GM18861 (cell line): ENCODE results near the gene RALGPS1.
"Not testable (repeated sequence)": the region's sequence is repeated elsewhere in the genome, so short reads cannot be mapped to it uniquely, and the experiment has no call there.

Experiments used
- ATAC-seq: cut with Tn5 transposase; IDR thresholded peaks from one replicate; pipeline ENCODE4 v1.9.1; 2021; ENCODE audit not compliant: unreplicated experiment

Gene RALGPS1

GRCh38 chr9:127168756-127169574 lies 254.4 kb downstream of the RALGPS1 start:
- ATAC-seq, result no peak

- ATAC-seq, result no peak
These were observed 254.9 kb downstream of the RALGPS1 start for GRCh38 chr9:127169575-127169883.

DNA sequence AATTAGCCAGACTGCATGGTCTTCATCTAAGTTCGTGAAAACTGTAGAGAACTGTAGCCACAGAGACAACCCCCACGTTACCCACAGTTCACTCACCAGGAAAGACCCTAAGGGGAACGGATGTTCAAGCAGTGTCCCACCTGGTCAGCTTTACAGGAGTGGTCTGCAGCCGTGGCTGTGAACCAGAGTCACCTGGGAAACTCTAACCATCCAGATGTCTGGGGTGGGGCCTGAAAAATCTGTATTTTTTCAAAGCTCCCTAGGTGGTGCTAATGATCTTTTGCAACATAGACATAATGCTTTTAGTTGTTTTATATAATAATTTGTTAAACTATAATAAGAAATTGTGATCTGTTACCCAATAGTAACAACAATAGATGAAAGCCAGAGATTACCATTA lies 255.5 kb downstream of the RALGPS1 start:
- ATAC-seq, result no peak

- ATAC-seq, result no peak
These were observed 256.1 kb downstream of the RALGPS1 start for GRCh38 chr9:127170652-127171051.

- not testable (repeated sequence) for ATAC-seq
These were observed 256.8 kb downstream of the RALGPS1 start for GRCh38 chr9:127171348-127171747.

- ATAC-seq, result no peak
These were observed 257.6 kb downstream of the RALGPS1 start for GRCh38 chr9:127172066-127172707.

DNA sequence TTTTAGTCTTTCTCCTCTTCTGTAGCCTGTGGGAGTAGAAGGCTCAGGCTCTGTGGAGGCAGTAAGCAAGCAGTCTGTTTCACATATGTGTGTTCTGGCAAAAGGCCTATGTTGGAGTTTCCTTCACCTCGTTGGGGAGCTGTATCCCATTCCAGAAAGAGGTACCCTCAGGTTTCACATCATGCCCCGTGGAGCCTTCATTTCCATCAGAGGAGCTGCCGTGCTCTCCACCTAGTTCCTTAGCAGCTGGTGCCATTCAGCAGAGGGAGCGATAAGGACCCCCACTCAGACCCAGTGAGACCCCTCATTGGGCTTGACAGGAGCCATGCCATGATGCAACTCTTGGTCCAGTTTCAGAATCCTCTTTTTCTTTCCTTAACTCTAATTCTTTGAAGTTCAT lies 258.5 kb downstream of the RALGPS1 start:
- ATAC-seq, result no peak

DNA sequence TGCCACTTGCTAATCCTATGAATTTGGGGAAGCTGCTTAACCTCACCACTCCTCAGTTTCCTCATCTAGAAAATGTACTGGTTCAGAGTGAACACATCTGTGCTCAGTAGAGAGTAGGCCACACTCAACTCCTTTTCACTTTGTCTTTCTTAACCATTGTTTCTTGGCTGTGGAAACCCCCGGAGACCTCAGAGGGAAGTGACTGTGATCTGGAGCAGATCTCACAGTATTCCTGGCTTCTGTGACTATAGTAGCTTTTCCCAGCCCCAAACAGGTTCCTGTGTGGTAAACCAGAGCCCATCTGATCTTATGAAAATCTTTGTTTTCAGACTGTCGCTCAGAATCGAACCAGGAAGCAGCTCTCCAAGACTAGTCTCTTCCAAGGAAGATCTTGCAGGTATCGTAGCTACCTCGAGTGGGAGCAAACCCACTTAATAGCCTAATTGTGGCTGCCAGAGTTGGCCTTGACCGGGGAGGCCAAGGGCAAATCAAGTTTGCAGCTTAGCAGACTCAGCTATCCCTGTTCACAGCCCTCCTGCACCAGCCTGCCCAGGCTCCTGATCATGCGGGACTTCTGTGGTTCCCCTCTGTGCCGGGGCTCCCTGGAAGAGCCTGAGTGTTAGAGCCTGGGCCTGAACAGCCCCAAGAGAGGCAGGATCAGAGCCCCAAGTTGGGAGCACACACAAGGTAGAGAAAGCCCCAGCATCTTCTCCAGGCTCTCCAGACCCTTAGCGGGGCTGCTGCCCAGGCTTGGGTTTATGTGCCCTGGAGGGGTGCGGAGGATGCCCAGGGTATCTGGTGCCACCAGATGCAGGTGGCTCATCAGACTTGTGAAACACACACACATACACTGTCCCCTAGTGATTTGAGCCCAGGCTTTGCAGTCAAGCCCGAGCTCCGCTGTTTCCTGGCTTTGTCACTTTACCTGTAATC lies 260.1 kb downstream of the RALGPS1 start:
- no peak for ATAC-seq

DNA sequence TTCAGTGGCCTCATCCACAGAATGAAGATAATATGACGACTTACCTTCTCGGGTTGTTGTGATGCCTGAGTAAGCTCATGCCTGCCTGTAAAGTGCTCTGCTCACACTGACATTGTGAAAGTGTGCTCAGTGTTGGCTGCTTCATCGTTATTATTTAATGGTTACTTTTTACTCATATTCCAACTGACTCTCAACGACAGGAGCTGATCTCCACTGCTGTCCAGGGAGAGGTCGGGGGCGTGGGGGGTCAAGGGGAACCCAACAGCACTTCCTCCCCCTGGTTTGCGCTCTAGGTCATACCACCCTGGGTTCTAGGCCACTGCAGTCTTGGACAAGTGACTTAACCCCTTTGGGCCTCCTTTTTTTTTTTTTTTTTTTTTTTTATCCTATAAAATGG lies 260.7 kb downstream of the RALGPS1 start:
- ATAC-seq, result no peak

DNA sequence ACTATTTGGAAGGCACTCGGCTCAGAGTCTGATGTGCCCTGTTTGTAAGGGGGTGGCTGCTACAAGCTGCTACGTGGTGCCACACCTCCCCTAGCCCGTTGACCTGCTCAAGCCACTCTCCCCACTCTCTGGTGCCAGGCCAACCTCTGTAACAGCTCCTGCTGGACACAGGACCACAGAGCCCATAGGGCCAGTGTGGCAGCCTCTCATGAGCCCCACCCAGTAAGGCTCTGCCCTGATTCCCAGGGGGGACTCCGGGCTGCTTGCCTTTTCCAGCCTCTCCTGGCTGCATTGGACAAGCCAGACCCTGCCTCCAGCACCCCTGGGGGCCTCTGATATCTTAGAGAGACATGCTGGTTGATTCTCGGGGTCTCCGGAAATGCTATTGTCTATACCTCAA lies 261.2 kb downstream of the RALGPS1 start:
- ATAC-seq, result no peak

GRCh38 chr9:127176631-127177030 lies 262.0 kb downstream of the RALGPS1 start:
- ATAC-seq, result no peak

DNA sequence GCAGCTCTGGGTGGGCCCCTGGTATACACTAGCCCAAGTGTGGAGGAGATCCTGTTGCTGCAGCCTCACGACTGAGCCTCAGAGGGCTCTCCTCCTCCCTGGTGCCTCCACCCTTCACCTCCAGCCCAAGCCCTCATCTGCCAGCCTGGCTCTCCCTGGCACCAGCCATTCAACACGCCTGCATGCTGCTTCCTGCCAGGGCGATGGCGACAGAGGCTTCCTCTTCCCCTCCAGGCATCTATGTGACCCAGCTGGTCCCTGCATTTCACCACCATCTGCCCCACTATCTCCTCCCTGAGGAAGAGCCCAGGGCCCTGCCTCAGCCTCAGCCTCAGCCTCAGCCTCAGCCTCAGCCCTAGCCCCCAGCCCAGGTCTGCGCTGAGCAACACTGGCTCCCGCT lies 262.6 kb downstream of the RALGPS1 start:
- no peak for ATAC-seq

DNA sequence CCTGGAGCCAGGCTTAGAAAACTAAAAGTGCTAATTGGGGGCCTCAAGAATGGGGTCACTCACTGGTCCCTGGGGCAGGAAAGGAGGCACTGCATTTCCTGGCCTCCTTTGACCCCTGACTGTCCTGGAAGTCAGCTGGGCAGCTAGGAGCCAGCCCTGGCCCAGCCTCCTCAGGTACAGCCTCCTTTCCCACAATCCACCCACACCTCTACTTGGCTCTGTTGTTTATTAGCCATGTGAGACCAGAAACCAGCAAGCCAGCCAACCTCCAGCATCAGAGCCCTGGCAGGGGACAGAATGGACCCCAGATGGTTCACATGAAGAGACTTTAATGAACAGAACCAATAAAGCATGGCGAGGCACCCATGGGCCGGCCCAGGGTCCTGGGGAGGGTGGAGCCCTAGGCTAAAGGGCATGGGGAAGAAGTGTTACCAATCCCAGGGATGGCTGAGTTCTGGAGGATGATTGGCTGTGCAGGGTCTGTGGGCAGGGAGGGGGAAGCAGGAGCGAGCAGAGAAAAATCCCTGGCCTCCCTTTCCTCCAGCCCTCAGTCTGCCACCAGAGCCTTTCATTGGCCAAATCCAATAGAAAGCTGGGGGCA lies 263.2 kb downstream of the RALGPS1 start:
- no peak for ATAC-seq

DNA sequence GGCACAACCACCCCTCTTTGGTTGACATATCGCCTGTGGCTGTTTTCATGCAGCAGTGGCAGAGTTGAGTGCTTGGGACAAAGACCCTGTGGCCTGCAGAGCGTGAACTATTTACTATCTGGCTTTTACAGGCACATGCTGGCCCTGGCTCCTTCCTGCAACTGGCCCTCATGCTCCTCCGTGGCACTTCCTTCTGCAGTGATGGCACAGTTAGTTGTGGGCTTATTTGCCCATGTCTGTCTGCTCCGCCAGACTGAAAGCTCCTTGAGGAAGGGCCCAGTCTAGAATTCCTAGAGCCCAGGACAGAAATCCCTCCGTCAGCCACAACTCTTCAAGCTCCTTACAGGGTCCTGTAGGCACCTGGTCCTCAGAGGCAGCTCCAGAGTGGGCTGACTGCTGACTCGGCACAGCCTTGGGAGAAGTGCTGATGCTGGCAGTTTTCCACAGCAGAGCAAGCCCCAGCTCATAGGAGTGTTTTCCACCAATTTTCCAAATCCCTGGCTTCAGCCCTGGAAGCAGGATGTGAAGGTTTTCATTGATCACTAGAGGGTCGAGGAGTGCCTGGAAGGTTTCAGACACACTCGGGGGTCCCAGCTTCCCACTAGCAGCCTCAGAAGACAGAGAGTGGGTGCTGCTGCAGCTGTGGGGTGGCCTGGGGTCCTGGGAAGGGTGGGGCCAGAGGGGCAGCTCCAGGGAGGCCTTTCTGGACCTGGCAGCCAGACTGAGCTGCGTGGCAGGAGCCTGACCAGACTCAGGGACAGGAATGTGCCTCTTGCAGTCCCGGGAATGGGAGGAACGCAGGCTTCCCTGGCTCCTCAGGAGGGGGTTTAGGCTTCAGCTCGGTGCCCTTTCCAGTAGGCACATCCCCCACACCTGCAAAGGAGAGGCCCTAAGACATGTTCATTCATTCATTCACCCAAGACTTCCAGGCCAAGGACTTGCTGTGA lies 264.4 kb downstream of the RALGPS1 start:
- no peak for ATAC-seq

DNA sequence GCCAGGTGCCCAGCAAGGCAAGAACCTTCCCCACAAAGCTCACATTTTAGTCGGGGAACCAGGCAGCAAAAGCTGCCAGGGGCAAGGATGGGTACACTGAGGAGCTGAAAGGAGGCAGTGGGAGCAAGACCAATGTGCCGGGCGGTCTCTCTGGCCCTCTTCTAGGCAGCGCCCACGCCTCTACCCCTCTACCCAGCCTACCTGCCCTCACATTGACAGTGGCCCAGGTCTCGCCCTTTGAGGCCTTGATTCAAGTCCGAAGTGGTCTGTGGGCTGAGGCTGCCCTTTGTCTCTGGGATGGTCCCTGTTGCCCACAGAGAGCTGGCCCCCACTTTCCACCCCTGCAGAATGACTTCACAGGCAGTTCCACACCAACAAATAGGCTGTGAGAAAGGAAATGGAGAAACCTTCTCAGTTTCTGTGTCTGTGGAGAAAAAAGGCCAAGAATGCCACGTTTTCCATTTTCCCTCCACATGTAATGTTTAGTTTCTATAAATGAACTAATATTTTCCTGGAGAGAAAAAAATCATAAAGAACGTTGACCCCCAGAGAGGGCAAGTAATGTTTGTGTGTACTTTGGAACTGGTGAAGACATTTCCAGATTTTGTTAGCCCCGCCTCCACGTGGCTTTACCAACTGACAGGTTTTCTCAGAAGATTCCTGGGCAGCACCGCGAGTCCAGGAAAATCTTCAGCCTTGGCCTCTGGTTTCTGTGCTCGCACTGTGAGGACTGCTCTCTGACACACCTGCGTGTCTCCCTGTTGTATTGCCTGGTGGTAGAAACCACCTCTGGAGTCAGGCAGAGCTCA lies 265.3 kb downstream of the RALGPS1 start:
- ATAC-seq, result no peak

DNA sequence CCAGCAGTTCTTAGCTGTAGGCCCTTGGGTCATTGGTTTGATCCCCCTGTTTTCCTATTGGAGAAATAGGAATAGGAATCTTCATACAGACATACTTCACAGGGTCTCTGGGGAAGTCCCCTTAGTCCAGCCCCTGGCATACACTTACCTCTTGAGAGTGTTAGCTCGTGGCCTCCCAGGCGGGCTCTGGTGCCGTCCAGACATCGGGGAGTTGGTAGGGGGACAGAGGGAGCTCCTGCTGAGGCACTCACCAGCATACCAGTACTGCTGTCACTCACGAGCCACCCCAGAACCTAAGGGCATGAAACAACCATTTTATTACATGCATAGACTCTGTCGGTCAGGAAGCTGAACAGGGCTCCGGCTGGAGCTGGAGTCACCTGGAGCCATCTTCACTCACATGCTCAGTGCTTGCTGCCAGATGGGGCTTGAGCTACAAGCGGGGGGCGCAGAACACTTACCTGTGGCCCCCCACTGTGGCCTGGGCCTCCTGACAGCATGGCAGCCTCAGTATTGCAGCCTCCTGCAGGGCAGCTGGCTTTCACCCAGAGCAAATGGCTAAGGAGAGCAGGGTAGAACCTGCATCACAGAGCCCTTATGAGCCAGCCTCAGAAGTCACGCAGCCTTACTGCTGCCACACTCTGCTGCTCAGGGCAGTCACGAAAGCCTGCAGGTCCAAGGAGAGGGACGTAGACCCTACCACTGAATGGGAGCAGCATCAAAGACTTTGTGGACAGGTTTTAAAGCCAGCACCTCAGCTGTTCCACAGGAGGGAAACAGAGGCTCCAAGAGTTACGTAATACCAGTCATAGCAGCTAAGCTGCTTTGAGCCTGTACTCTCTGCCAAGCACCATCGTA lies 266.1 kb downstream of the RALGPS1 start:
- no peak for ATAC-seq

DNA sequence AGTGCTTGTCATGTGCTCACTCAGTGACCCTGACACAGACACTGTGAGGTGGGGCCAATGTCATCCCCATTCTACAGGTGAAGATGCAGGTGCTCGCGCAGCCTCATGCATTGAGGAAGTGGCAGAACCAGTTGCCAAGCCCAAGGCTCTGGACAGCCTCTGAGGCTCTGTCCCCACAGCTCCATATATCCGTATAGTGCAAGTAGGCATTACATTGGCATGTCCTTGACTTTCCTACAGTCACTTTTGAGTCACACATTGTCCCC lies 266.7 kb downstream of the RALGPS1 start:
- no peak for ATAC-seq

- ATAC-seq, result no peak
These were observed 267.1 kb downstream of the RALGPS1 start for GRCh38 chr9:127181595-127182190.
